HUES6 (cell line): Measurements from ENCODE around the gene ULBP3.

Experiments used
- H3K27ac ChIP-seq: 2 replicates; pipeline ENCODE4 v1.7.0; 2013; ENCODE audit warnings: low read depth, mild to moderate bottlenecking, low read length, inconsistent platforms
- H3K27me3 ChIP-seq: 2 replicates; pipeline ENCODE4 v1.6.1; 2013; ENCODE audit warnings: low read length; ENCODE audit not compliant: control insufficient read depth, insufficient read depth
- H3K36me3 ChIP-seq: 2 replicates; pipeline ENCODE4 v1.6.1; 2013; ENCODE audit warnings: low read length; ENCODE audit not compliant: control insufficient read depth, insufficient read depth
- H3K4me1 ChIP-seq: 2 replicates; pipeline ENCODE4 v1.6.1; 2013; ENCODE audit warnings: low read length; ENCODE audit not compliant: control insufficient read depth, insufficient read depth
- H3K4me3 ChIP-seq: 2 replicates; pipeline ENCODE4 v1.5.1; 2013; ENCODE audit warnings: low read depth, low read length
- H3K9ac ChIP-seq: one replicate; pipeline ENCODE4 v1.6.1; 2013; ENCODE audit warnings: mild to moderate bottlenecking, low read length
- H3K9me3 ChIP-seq: 2 replicates; pipeline ENCODE4 v1.6.1; 2013; ENCODE audit warnings: low read depth, low read length; ENCODE audit not compliant: control insufficient read depth, insufficient read depth

The ULBP3 gene

DNA sequence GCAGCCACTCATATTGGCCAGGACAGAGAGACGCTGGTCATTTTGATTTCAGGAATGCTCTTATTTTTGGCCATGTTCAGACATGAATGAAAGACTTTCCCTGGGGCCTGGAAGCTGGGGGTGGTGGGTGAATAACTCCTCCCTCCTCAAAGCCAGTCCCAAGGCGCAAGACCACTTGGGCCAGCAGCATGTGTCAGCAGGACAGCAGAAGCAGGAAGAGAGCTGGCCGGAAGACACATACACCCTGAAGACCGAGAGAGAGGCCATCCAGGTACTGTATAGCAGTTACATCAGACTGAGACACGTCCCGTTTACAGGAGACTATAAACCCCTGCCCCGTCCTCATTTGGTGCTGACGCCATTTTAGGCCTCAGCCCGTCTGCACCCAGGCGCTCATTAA lies 29.2 kb upstream of the ULBP3 start:
- Histone ChIP-seq H3K36me3 (no peaks in the 10 kb centered on the region), H3K9me3 (no peaks in the 10 kb centered on the region), H3K4me3 (no peak overlapping the region), H3K4me1 (no peaks in the 10 kb centered on the region), H3K9ac (no peak overlapping the region), H3K27me3 (0 out of 2 replicates have a peak, but pooled peaks cover 3% of the 10 kb centered on the region), H3K27ac (no peak overlapping the region)

GRCh38 chr6:150093397-150093796 lies 24.5 kb upstream of the ULBP3 start:
- H3K4me1 ChIP-seq = no peaks in the 10 kb centered on the region
- H3K27ac ChIP-seq = no peak overlapping the region

DNA sequence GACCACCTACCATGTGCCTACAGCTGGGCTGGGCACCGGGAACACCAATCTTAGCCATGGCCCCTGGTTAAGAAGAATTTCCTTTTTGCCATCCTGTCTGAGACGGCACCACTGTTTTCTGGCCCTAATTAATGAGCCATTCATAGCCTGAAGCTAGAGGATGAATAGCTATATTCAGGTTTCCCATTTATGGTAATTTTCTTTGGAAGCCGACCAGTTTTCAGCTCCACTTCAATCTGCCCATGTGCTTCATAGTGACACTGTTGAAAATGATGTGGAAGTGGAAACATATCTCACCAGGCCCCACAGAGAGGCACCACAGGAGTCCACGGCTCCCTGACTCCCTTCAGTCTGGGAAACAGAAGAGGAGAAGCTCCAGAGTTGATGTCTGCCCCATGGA lies 22.6 kb upstream of the ULBP3 start:
- Histone ChIP-seq H3K4me3 (no peak overlapping the region), H3K4me1 (no peaks in the 10 kb centered on the region), H3K9ac (no peak overlapping the region), H3K36me3 (no peaks in the 10 kb centered on the region), H3K9me3 (no peaks in the 10 kb centered on the region), H3K27me3 (0 out of 2 replicates have a peak, but pooled peaks cover 3% of the 10 kb centered on the region), H3K27ac (no peak overlapping the region)

More at GRCh38 chr6:150093397-150093796, 24.5 kb upstream of the ULBP3 start:
- Histone ChIP-seq H3K9me3 (no peaks in the 10 kb centered on the region), H3K27me3 (0 out of 2 replicates have a peak, but pooled peaks cover 3% of the 10 kb centered on the region), H3K9ac (no peak overlapping the region), H3K36me3 (no peaks in the 10 kb centered on the region), H3K4me3 (no peak overlapping the region)

GRCh38 chr6:150090328-150090727 lies 21.4 kb upstream of the ULBP3 start:
- Histone ChIP-seq H3K4me3 (no peak overlapping the region), H3K36me3 (no peaks in the 10 kb centered on the region), H3K4me1 (no peaks in the 10 kb centered on the region), H3K27ac (no peak overlapping the region), H3K9ac (no peak overlapping the region), H3K27me3 (no peaks in the 10 kb centered on the region), H3K9me3 (no peaks in the 10 kb centered on the region)

- Histone ChIP-seq H3K9ac (no peak overlapping the region), H3K4me1 (no peaks in the 10 kb centered on the region), H3K9me3 (no peaks in the 10 kb centered on the region), H3K27me3 (peaks cover 7% of the 10 kb centered on the region; the same call in 1 of the 2 replicates), H3K4me3 (no peak overlapping the region), H3K36me3 (no peaks in the 10 kb centered on the region), H3K27ac (no peak overlapping the region)
These were observed 19.7 kb upstream of the ULBP3 start for GRCh38 chr6:150088481-150089154.

GRCh38 chr6:150087336-150087735 lies 18.4 kb upstream of the ULBP3 start:
- Histone ChIP-seq H3K4me1 (no peaks in the 10 kb centered on the region), H3K9me3 (no peaks in the 10 kb centered on the region)

GRCh38 chr6:150086026-150086425 lies 17.1 kb upstream of the ULBP3 start:
- H3K4me1 ChIP-seq = no peaks in the 10 kb centered on the region
- peaks cover 8% of the 10 kb centered on the region; the same call in 1 of the 2 replicates for H3K27me3 ChIP-seq
- no peak overlapping the region for H3K27ac ChIP-seq
- H3K4me3 ChIP-seq = no peak overlapping the region
- H3K9ac ChIP-seq = no peak overlapping the region
- H3K36me3 ChIP-seq = no peaks in the 10 kb centered on the region
- no peaks in the 10 kb centered on the region for H3K9me3 ChIP-seq

More at GRCh38 chr6:150087336-150087735, 18.4 kb upstream of the ULBP3 start:
- Histone ChIP-seq H3K9ac (no peak overlapping the region), H3K27me3 (peaks cover 8% of the 10 kb centered on the region; the same call in 1 of the 2 replicates), H3K4me3 (no peak overlapping the region), H3K27ac (no peak overlapping the region), H3K36me3 (no peaks in the 10 kb centered on the region)

- Histone ChIP-seq H3K27ac (no peak overlapping the region), H3K9ac (no peak overlapping the region), H3K4me1 (peaks cover 2% of the 10 kb centered on the region; the same call in 1 of the 2 replicates), H3K27me3 (peaks cover 8% of the 10 kb centered on the region; the same call in 1 of the 2 replicates), H3K4me3 (no peak overlapping the region), H3K36me3 (no peaks in the 10 kb centered on the region), H3K9me3 (no peaks in the 10 kb centered on the region)
These were observed 15.5 kb upstream of the ULBP3 start for GRCh38 chr6:150084426-150084825.

- peaks cover 6% of the 10 kb centered on the region; the same call in 1 of the 2 replicates for H3K4me1 ChIP-seq
- H3K4me3 ChIP-seq = no peak overlapping the region
- H3K9ac ChIP-seq = no peak overlapping the region
- H3K27ac ChIP-seq = no peak overlapping the region
- H3K9me3 ChIP-seq = no peaks in the 10 kb centered on the region
- H3K36me3 ChIP-seq = no peaks in the 10 kb centered on the region
- peaks cover 8% of the 10 kb centered on the region; the same call in 1 of the 2 replicates for H3K27me3 ChIP-seq
These were observed 14.9 kb upstream of the ULBP3 start for GRCh38 chr6:150083839-150084238.

DNA sequence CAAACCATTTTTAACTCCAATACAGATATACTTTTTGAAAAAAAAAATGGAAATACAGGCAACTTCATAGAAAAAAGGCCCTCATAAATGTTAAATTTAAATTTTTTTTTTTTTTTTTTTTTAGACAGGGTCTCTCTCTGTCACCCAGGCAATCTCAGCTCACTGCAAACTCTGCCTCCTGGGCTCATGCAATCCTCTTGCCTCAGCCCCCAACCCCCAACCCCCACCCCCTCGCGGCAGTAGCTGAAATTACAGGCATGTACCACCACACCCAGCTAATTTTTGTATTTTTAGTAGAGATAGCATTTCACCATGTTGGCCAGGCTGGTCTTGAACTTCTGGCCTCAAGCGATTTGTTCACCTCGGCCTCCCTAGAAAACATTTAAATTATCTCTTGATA lies 12.8 kb upstream of the ULBP3 start:
- no peak overlapping the region for H3K27ac ChIP-seq
- no peaks in the 10 kb centered on the region for H3K9me3 ChIP-seq
- H3K4me3 ChIP-seq = no peak overlapping the region
- no peaks in the 10 kb centered on the region for H3K36me3 ChIP-seq
- peaks cover 6% of the 10 kb centered on the region; the same call in 1 of the 2 replicates for H3K4me1 ChIP-seq
- no peak overlapping the region for H3K9ac ChIP-seq
- peaks cover 8% of the 10 kb centered on the region; the same call in 1 of the 2 replicates for H3K27me3 ChIP-seq

DNA sequence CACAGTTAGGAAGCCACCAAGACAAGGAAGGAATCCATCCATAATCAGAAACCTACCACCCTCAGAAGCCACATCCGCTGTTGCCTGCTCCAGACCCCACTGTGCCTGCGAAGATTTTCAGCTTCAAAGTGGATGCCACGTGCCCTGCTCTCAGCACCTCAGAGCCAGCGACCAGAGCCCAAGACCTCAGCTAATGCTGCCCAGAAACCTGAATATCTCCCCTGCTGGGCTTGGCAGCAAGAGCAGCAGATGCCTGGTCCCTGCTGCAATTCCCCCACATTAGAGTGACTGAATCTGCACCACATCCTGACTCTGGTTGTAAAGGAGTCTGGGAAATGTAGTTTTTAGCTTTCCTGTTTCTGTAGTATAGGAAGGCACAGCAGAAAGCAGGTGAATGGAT lies 10.7 kb upstream of the ULBP3 start:
- Histone ChIP-seq H3K27me3 (peaks cover 8% of the 10 kb centered on the region; the same call in 1 of the 2 replicates), H3K4me3 (no peak overlapping the region), H3K36me3 (no peaks in the 10 kb centered on the region), H3K4me1 (peaks cover 6% of the 10 kb centered on the region; the same call in 1 of the 2 replicates), H3K9me3 (no peaks in the 10 kb centered on the region), H3K9ac (no peak overlapping the region), H3K27ac (no peak overlapping the region)
